Dedifferentiated amniotic fluid mesenchymal stem cell (primary cell): ENCODE measurements around the gene HAPLN1.

ENCODE experiments used
- DNase-seq: peaks from one replicate; pipeline ENCODE4 v3.0.0-alpha.2; 2016; ENCODE audit errors: extremely low spot score

HAPLN1 gene

DNA sequence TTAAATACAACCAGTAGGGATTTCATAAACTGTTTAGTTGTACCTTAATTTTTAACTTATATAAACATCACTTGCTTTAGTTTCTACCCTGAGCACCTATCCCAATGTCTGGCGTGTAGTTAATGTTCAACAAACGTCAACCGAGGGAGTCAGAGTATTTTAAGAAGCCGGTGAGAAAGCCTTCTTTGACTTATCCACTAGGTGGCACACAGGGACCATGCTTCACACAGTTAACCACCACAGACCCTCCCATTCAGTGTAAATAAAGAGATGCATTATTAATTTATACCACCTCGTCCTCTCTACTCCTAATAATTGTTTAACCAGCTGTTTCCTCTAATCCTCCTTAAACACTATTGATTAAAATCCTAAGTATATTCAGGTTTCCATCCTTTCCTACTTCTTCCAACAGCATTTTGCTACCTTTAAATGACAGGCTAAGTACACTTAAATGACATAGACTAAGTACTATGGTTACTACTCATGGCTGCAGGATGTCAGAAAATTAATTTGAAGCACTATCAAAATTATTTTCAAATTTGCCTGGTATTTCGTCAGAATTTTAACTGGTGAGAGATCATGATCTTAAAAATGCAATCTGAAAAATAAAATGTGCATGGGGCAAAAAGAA is 2.3 kb downstream of the HAPLN1 start:
- peak; percentile 83 for DNase-seq

DNA sequence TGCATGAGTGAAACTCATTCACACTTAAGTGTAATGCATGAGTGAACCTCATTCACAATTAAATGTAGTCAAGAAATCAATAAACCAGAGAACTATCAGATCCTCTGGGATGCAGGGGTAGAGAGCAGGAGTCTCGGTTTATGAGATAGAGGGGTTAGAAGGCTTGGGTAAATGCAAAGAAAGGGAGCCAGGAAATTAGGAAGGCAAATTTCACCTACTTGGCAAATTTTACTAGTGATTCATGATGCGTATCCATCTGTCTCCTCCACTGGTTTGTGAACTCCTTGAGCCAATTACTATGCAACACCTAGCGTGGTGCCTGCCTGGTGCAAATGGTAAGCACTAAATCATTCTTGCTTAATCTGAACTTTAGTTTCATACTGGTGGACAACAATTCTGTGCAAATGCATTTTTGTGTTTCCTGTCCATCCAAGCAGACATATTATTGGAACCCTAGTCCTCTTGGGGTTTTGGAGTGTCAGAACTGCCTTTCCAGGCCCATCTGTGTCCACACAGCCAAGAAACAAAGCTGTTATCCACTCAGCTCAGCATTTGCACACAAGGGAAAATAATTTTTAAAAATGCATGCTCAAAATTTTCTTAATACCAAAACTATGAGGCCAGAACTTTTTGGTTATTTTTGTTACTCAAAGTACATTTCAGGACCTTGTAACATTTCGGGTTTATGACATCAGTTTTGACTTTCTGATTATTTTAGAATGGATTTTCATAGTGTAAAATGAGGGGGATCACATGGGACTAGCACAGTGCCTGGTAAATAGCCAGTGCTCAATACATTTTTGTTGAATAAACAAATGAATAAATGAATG is 5.2 kb downstream of the HAPLN1 start:
- peak; percentile 40 for DNase-seq

DNA sequence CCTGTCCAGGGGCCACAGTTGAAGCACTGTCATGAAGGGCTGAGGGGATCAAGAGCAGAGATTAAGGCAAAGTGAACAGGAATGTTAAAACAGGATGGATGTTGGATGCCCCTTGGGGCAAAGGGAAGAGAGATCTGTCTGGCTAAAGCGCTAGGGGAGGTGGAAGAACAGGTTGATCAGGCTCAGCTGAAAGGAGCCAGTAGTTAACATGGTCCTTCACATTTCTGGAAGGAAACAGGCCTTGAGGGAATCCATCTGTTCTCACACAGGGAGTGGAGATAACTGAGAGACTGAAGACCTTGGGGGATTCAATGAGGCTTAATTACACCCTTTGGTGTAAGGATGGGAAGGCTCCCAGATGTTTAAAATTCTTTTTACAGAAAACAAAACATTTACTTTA is 5.8 kb downstream of the HAPLN1 start:
- DNase-seq = no peak

DNA sequence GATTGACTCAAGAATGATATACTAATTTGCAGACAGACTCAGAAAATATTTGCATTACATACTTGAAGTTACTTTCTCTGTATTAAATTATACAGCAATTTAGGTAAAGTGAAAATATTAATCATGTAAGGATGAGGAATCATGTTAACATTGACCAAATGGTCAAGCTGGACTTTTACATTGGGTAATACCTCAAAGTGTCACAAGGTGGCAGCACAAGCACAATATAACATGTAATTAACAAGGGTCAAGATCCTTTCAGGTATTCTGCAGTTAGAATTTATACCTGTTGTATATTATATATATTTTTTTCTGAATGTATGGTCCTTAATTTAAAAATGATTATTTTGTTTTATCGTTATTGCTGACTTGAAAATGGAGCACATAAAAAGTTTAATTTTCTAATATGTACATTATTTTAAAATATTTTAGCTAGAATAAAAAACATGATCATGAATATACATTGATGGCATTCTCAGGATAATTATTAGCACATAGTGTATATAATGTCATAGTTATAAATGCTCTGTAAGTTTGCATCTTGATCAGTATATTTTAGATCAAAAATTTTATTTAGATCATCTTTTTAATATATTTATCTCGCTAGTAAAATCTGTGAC is 8.6 kb downstream of the HAPLN1 start:
- DNase-seq = peak; percentile 34

DNA sequence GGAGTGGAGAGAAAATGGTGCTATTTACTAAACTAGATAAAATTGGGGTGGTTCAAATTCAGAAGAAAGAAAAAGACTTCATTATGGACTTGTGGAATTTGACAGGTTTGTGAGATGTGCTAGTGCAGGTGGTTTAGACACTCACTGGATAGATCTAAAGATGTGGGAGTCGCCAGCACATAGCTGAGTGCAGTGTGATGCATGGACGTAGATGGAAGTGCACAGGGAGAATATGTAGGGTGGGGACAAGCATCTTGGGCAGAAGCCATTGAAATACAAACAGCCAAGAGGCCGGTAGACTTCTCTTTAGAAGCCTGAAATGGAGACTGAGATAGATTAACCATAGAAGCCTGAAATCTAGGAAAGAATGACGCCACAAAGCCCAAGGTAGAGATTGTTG is 10.7 kb downstream of the HAPLN1 start:
- DNase-seq = no peak

DNA sequence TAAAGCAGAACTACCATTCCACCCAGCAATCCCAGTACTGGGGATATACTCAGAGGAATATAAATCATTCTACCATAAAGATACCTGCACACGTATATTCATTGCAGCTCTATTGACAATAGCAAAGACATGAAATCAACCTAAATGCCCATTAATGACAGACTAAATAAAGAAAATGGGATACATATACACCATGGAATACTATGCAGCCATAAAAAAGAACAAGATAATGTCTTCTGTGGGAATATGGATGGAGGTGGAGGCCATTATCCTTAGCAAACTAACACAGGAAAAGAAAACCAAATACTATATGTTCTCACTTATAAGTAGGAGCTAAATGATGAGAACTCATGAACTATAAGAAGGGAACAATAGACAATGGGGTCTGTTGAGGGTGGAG is 12.5 kb downstream of the HAPLN1 start:
- DNase-seq = no peak

DNA sequence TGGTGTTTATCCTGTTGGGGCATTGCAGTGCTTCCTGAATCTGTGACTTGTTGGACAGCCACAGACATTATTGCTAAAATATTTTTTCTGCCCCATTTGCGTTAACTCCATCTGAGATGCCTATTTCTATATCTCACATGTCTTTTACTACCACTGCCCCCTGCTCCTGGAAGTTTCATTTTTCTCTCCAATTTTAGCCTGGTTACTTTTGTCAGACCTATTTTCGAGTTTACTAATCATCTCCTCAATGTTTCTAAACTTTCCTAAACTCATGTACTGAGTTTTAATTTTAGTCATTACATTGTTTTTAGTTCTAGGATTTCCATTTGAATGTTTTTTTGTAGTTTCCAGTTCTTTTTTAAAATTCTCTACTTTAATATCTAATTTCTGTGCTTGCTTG is 17.6 kb downstream of the HAPLN1 start:
- DNase-seq = no peak

DNA sequence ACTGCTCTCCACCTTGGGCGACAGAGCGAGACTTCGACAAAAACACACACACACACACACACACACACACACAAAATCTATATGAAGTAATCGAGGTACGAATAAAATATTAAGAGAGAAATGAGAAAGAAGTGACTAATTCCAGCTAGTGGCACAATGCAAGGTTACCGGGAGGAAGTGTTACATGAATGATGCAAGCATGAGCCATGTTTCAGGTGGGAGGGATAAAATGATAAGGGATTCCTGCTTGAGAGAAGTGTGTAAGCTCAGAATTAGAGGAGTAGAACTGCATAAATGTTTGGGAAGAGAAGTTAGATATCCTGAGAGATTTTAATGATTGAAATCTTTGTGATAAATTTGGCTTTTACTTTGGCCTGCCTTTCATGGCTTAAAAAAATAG is 18.8 kb downstream of the HAPLN1 start:
- no peak for DNase-seq

DNA sequence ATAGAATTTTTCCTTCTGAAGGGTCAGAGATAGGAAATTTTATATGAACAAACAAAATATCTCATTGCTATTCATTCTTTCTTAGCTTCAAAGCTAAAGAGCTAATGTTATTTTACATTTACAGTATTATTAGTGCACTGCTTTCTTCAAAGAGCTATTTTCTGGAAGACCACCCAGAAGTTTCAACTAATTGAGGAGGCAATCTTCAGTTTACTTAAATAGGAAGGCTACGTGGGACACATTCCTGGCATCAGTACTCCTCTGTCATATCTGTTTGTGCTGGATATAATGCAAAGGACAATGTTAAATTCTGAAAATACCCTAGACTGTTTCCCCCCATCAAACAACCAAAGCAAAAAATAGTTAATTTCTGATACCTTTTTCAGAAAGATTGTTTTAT is 30.8 kb downstream of the HAPLN1 start:
- no peak for DNase-seq

DNA sequence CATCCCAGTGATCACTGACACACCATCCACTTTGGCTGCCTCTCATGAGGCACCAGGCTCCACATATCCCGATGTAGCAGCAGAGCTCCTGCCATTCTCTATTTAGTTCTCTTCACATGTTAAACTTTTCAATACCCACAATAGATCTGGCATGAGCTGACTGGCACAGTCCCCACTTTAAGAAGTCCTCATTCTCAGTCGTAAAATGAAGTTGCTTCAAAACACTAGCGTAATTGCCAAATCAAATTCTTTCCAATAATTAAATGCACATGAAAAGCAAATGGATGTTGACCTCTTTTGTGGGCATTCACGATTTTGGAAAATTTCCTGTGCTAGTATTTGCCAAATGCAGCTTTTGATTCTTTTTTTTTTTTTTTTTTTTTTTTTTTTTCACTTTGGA is 32.4 kb downstream of the HAPLN1 start:
- no peak for DNase-seq

DNA sequence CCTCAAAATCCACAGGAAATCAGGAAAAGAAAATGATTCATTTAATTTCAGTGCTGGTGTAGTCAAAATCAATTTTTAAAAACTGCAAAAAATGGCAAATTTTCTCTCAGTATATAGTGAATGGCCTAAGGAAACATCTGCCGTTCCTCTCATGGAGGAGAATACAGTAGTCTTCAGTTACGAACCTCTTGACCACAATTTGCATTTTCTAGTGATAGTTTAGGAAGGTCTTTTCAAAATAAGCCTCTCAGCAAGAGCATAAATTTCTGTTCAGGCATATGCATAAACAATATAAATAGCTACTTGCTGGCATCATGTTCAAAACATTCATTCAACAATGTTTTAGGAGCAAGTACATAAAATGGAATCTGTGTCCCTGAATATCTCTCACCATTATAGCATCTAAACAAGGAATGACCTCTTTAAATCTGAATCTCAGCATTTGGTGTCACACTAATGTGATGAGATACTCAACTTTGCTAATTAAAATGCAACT is 33.5 kb downstream of the HAPLN1 start:
- no peak for DNase-seq

DNA sequence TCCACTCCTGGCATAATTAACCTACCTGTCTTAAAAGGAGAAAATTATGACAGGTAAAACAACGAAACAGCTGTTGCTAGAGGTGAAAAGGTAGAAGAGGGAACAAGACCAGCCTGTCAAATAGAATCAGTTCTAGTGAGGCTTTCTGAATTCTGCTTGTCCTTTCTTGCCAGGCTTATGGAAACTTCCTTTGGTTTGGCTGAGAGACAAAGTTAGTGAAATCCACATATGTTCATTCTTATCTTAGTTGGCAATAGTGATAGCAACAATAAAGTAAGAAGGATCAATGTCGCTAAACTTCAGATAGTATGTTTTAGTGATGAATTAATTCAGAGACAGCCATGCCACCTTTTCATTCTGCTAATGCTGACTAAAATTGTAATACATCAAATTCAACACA is 34.4 kb downstream of the HAPLN1 start:
- no peak for DNase-seq

DNA sequence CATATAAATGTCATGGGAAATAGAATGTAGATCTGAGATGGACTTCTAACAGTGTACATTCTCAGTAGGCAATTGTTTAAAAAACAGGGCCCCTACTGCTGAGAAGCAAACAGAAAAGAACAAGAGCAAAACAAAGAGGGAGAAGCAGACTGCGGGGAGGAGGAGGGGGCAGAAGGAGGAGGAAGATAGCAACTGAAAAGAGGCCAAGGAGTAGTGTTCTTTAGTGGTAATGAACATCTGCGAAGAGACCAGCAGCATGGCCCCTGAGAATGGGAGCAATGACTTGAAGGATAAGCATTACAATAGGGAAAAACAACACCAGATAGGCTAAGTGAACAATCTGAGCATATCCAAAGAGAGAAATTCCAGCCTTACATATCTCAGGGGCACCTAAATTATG is 36.8 kb downstream of the HAPLN1 start:
- no peak for DNase-seq

DNA sequence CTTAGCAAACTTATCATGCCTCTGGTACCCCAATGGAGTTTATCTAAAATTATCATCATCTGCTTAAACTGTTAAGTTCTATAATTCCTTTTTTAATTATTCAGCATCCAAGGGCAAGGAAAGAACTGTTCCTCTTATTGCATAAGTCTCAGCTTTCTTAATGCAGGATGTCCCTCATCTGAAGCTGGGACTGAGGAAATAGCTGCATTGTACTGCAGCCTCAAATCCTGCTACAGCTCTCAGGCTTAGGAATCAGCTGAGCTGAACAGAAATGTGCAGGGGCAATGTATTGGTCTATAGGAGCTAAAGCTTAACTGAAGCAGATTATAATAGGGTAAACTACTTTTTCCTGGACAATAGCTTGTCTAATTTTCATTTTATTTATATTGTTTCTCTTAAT is 48.0 kb downstream of the HAPLN1 start:
- no peak for DNase-seq

DNA sequence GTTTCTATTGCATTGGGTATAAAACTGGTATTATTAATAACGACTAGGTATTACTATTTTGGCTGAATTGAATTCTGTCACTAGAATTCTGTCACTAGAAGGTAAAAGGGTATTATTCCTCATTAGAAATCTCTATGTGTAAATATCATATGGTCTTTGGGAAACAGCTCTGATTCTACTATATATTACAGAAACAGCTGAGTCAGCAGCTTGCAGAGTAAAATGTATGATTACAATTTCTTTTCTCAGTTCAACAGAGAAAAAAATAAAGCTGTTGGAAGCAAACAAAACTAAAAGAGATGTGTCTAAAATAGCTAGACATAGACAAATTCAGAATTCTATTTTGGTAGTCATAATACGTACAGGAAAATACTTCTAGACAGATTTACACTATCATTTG is 48.5 kb downstream of the HAPLN1 start:
- DNase-seq = no peak

DNA sequence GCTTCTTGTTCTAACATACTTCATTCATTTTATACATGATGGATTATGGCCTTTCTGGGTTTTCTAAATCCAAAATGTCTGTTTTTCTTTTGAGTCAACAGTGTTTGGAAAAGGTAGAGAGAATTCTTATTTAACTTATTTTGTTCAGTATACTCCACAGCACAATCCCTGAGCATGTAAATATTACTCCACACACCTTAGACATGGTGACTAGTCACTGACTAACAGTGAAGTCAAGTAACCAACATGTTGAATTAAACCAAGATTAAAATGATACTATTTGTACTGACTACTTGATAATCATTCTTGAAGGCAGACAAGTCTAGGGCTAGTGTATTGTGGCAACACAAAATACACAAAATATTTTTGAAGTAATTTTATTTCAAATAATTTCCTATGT is 55.0 kb downstream of the HAPLN1 start:
- DNase-seq = no peak

DNA sequence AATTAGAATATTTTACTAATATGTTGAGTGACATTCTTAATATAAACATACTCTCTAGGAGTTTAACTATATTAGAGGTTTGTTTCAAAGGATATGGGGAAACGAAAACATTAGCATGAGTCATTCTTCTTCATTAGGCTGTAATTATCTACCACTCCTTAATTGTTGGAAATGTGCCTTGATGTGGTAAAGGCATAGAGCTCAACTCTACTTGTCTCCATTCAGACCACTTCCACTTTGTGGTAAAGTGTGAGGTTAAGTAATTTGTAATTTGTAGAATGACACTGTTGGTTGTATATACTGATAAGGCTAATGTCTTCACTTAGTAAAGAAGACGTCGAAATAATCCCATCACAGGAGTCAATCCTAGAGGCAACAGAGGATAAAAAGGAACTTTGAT is 58.1 kb downstream of the HAPLN1 start:
- no peak for DNase-seq

DNA sequence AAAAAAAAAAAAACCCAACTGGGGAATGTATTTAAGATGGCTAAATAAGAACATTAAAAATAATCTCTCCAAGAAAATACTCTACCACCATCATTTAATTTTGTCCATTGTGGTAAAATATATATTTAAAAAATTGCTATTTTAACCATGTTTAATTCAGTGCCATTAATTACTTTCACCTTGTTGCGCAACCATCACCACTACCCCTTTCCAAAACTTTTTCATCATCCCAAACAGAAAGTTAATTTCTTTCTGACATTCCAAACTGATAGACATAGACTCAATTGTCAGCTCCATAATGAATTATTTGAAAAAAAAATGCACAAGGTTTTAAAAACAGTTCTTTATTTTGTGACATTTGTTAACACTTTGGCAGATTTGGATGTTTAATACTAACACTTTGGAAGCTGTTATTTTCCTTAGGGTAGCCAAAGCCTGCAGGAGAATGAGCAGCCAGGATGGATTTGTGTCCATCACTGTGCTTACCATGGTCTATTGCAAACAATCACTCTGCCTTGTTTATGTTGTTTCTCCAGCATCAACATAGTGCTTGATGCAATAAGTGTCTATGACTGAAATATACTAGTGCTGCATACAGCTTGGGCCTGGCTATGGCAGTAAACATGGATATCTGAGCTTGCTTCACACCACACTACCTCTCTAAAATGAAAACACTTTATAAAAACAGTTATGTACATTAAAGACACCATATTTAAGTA is 62.7 kb downstream of the HAPLN1 start:
- no peak for DNase-seq

DNA sequence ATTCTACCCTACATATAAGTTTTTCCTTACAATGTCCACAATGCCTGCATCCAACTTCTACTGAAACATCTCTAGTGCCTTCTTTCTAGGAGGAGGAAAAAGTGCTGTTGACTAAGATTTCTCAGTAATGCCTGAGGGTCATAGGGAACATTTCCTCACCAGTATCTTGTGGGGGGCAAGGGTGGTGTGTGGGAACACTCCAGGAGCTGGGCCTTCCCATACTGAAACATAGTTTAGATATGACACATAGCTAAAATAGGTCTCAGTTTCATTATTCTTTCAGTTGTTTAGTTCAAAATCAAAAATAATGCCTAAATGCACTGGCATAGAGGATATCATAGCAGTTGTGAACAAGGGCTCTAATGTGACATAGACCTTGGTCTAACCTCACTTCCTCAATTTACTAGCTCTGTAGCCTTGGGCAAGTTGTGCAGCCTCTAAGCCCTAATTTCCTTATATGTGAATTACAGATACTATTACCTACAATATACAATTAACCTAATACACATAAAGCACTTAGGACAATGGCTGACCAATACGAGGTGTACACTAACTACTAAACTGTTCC is 66.1 kb downstream of the HAPLN1 start:
- no peak for DNase-seq

DNA sequence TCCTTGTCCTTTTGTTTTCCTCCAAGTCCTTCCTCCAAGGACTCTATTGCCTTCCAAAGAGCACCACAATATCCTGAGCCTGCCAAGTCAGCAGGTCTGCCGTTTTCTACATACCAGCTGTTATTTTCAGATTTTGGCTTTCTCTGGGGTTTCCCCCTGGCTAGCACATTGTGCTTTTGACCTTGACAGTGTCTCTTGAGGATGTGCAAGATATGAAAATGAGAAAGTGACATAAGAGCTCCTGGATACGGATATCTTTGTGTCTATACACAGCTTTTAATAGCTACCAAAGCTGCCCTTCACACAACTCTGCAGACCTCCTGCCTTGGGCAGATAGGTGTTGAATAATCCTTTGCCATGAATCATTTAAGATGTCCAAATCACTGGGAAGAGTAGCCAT is 67.0 kb downstream of the HAPLN1 start:
- no peak for DNase-seq

DNA sequence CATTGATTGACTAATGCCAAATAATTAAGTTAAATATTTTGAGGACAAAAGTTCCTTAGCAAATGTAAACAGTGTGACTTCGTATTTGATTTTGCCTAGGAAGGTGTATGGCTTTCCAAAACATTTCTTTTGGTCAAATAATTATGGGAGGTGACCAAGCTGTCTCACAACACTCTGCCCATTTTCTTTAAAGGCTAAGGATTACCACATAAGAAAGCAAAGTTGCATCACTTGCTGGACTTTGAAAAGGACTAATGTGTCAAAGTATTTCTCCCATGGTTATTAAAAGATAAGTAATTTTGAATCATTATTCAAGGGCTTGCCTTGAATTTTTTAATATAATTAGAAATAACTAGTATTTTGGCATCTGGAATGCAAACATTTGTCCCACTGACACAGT is 74.7 kb downstream of the HAPLN1 start:
- no peak for DNase-seq

DNA sequence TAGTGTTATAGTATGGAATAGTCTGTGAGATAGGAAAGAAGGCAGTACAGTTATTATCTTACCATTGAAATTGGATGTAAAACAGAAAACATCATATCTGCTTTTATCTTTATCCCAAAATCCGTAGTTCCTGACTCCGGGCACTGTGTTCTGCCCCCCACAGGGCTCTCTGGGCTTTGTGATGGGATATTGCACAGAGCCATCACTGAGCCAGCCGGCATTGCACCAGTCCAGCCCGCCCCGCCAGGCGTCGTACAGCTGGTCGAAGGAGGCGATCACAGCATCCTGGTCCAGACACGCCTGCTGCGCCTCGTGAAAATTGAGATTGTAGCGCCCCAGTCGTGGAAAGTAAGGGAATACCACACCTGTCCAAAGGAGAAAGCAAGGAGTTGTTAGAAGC is 76.4 kb downstream of the HAPLN1 start:
- DNase-seq = no peak
